IPS-18a (cell line): ENCODE data around the gene MGAT4A.

Experiments used
- H3K27ac ChIP-seq: one replicate; pipeline ENCODE4 v1.5.1; 2013; ENCODE audit warnings: low read length
- H3K27me3 ChIP-seq: one replicate; pipeline ENCODE4 v1.6.1; 2013; ENCODE audit warnings: mild to moderate bottlenecking, low read length; ENCODE audit not compliant: control insufficient read depth, insufficient read depth
- H3K36me3 ChIP-seq: one replicate; pipeline ENCODE4 v1.6.1; 2013; ENCODE audit warnings: low read depth, low read length; ENCODE audit not compliant: control insufficient read depth
- H3K4me1 ChIP-seq: one replicate; pipeline ENCODE4 v1.6.1; 2013; ENCODE audit warnings: low read depth, low read length; ENCODE audit not compliant: control insufficient read depth
- H3K4me3 ChIP-seq: one replicate; pipeline ENCODE4 v1.5.1; 2013; ENCODE audit warnings: low read length
- H3K9ac ChIP-seq: one replicate; pipeline ENCODE4 v1.6.1; 2013; ENCODE audit warnings: mild to moderate bottlenecking, low read length, moderate library complexity
- H3K9me3 ChIP-seq: one replicate; pipeline ENCODE4 v1.6.1; 2013; ENCODE audit warnings: low read depth, low read length; ENCODE audit not compliant: control insufficient read depth

MGAT4A gene

DNA sequence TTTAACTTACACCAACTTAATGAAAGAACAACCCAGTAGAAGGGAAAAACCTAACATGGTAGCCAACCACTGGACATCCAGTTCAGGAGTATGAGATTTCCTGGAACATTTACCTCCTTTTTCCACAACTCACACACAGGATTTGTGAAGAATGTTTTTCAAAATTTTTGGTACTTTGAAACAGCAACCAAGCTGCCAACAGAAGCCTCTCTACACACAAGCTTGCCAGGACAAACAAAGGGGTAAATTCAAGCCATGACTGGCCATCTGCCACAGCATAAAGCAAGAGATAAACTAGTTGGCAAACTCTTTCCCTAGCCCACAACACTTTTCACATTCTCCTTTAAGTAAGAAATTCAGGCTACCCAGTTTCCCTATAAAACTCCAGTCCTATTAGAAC lies 21.4 kb downstream of the MGAT4A start:
- Histone ChIP-seq H3K27ac (no peak overlapping the region), H3K4me3 (no peak overlapping the region), H3K27me3 (no peaks in the 10 kb centered on the region), H3K36me3 (no peaks in the 10 kb centered on the region), H3K4me1 (no peaks in the 10 kb centered on the region), H3K9me3 (no peaks in the 10 kb centered on the region), H3K9ac (no peak overlapping the region)

DNA sequence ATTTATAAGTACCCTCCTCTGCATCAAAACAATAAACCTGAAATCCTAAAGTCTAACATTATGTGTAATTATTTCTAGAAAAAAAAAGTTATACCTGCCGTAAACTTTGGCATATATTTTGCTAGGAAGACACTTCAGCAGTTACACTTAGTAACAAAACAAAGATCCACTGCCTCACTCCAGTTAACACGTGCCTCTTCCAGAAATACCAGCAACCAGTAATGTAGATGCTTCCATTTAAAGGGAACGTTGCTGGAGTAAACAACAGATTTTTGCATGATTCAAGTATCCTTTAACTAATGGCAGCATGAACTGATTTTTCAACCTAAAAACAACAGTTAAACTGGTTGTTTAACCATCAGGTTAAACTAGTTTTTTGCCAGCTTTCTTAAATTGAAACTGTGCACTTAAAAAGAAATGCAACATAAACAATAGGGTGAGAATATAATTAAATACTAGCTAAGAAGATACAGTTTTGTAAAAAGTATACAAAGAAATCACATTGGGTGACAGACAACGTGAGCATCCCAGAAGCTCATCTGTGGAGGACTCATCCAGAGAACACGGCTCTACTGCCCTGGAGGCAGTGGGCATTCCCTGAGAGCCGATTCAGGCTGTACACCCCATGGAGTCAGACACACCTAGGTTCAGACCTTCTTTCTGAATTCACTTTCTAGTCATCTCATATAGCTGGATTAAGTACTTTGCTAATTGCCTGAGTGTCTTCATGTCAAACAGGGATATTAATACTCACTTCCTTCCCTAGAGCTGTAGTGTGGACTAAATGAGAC lies 22.3 kb downstream of the MGAT4A start:
- Histone ChIP-seq H3K27me3 (no peaks in the 10 kb centered on the region), H3K9me3 (no peaks in the 10 kb centered on the region), H3K4me1 (no peaks in the 10 kb centered on the region), H3K27ac (no peak overlapping the region), H3K4me3 (no peak overlapping the region), H3K9ac (no peak overlapping the region), H3K36me3 (no peaks in the 10 kb centered on the region)

DNA sequence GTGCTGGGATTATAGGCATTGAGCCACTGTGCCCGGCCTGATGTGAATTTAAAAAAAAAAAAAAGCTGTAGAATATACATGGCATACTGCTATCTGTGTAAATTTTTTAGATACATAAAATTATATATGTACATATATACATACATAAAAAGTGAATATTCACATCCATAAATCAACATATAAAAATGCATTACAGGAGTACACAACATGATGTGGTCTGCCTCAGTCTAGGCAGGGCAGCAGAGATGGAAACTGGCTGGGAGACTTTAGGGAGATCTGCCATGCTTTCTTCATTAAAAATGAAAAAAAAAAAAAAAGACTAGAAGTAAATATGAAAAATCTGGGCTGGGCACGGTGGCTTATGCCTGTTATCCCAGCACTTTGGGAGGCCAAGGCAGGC lies 24.3 kb downstream of the MGAT4A start:
- H3K4me1 ChIP-seq, result no peaks in the 10 kb centered on the region
- no peaks in the 10 kb centered on the region for H3K9me3 ChIP-seq
- H3K36me3 ChIP-seq, result no peaks in the 10 kb centered on the region
- no peaks in the 10 kb centered on the region for H3K27me3 ChIP-seq
- H3K27ac ChIP-seq, result no peak overlapping the region
- no peak overlapping the region for H3K9ac ChIP-seq
- H3K4me3 ChIP-seq, result no peak overlapping the region

DNA sequence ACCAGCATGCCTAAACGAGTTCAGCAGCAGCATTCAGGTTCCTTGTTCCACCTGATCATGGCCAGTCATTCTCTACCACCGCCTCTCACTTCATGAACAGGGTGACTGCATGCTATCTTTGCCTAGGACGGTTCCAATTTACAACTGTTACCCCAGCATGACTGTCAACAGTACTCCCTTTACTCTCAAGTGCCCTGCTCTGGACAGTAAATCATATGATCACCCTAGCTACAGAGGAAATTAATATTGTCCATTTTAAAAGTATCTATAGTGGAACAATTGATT lies 25.7 kb downstream of the MGAT4A start:
- H3K9me3 ChIP-seq, result no peaks in the 10 kb centered on the region
- no peak overlapping the region for H3K9ac ChIP-seq
- no peaks in the 10 kb centered on the region for H3K4me1 ChIP-seq
- H3K27ac ChIP-seq, result no peak overlapping the region
- no peaks in the 10 kb centered on the region for H3K27me3 ChIP-seq
- no peaks in the 10 kb centered on the region for H3K36me3 ChIP-seq
- no peak overlapping the region for H3K4me3 ChIP-seq

DNA sequence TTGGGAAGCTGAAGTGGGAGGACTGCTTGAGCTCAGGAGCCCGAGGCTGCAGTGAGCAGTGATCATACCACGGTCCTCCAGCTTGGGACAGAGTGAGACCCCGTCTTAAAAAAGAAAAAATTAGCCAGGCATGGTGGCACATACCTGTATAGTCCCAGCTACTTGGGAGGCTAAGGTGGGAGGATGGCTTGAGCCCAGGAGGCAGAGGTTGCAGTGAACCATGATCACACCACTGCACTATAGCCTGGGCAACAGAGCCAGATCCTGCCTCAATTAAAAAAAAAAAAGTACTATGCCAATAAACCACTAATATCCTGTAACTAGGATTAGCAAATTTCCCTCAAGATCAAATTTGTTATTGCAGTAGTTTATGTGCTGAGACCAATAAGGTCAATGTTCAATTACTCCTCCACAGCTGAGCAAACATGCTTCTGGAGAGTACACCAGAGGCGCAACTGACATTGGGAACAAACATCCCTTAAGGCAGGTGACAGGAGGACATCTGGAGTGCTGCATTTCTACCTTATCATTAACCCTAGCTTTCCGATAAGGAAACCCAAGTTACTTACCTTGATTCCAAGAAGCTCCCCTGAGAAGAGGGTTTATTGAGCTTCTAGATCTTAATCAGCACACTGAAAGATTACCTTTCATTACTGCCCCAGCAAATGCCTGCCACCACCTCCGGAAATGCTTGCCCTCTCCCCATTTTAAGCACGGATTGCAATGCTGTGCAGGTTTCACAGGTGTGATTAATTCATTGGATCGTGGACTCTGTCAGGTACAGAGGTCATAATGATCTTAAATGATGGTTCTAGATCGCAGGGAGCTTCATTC lies 26.2 kb downstream of the MGAT4A start:
- no peak overlapping the region for H3K27ac ChIP-seq
- H3K36me3 ChIP-seq, result no peaks in the 10 kb centered on the region
- no peak overlapping the region for H3K9ac ChIP-seq
- H3K4me3 ChIP-seq, result no peak overlapping the region
- no peaks in the 10 kb centered on the region for H3K4me1 ChIP-seq
- no peaks in the 10 kb centered on the region for H3K27me3 ChIP-seq
- no peaks in the 10 kb centered on the region for H3K9me3 ChIP-seq

DNA sequence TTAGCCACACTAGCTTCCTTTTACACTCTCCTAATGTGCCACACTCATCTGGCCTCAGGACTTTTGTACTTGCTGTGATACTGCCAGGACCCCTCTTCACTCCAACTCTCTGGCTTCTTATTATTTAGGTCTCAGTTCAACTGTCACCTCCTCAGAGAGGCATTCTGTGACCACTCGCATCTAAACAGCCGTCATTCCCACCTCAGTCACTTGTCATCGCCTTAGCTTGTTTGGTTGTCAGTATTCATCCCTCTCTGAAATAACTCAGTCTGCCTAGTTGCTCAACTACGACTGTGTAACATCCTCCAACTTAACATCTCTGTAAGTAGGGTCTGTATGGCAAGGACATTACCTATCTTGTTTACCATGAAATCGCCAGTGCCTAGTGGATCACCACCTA lies 27.2 kb downstream of the MGAT4A start:
- no peaks in the 10 kb centered on the region for H3K36me3 ChIP-seq
- H3K27me3 ChIP-seq, result no peaks in the 10 kb centered on the region
- no peak overlapping the region for H3K27ac ChIP-seq
- H3K4me3 ChIP-seq, result no peak overlapping the region
- no peaks in the 10 kb centered on the region for H3K4me1 ChIP-seq
- H3K9me3 ChIP-seq, result no peaks in the 10 kb centered on the region
- H3K9ac ChIP-seq, result no peak overlapping the region

DNA sequence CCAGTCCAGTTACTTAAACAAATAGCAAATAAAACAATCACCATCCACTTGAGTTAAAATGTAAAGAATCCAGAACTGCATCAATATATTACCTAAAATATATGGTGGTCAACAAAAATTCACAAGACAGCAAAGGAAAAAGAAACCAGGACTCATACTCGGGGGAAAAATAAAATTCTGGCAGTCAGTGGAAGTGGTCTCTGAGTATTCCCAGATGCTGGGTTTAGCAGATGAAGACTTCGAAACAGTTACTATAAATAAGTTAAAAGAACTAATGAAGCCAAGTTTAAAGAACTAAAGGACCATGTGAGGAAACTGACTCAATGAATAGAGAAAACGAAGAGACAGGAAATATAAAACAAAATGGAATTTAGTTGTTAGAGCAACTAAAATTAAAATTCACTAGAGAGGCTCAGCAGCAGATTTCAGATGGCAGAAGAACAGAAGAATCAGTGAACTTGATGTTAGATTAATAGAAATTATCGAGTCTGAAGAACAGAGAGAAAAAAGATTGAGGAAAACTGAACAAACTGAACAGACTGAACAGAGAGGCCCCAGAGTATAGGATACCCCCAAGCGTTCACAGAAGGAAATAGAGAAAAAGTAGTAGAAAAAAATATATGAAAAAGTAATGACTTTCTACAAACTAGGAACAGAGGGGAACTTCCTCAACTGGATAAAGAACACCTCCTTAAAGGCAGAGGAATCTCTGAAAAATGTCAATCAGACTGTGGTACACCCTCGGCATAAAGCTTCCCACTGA lies 27.9 kb downstream of the MGAT4A start:
- Histone ChIP-seq H3K4me1 (no peaks in the 10 kb centered on the region), H3K4me3 (no peak overlapping the region), H3K27me3 (no peaks in the 10 kb centered on the region), H3K9me3 (no peaks in the 10 kb centered on the region), H3K27ac (no peak overlapping the region), H3K36me3 (no peaks in the 10 kb centered on the region), H3K9ac (no peak overlapping the region)

DNA sequence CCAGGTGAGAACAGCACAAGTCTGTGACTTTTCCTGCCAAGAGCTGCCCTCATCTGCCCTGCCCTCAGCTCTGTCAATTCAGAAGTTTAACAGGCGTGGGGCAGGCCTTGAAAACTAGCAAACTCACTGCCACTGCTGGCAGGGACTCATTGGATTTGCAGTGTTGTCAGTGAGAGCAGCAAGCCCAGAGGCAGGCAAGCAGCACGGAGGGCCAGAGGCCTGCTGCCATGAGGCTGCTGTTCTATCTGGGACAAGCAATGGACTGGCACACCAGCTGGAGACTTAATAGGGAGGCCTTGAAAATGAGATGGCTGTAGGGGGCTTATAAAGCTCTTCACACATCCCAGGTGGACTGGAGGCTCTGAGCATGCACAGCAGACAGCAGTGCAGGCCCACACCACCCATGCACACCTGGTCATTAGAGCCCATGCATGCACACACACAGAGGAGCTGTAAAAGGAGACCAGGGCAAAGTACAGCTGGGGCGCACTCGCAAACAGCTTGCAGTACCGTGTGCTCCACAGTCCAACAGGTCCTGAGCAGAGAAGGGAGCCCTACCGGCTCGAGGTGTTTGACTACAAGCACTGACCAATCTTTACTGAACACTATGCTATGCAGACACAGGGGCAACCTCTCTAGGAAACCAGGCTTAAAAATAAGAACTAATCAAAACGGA lies 28.7 kb downstream of the MGAT4A start:
- no peaks in the 10 kb centered on the region for H3K9me3 ChIP-seq
- H3K36me3 ChIP-seq, result no peaks in the 10 kb centered on the region
- H3K27me3 ChIP-seq, result no peaks in the 10 kb centered on the region
- no peaks in the 10 kb centered on the region for H3K4me1 ChIP-seq
- H3K9ac ChIP-seq, result no peak overlapping the region
- no peak overlapping the region for H3K27ac ChIP-seq
- no peak overlapping the region for H3K4me3 ChIP-seq

DNA sequence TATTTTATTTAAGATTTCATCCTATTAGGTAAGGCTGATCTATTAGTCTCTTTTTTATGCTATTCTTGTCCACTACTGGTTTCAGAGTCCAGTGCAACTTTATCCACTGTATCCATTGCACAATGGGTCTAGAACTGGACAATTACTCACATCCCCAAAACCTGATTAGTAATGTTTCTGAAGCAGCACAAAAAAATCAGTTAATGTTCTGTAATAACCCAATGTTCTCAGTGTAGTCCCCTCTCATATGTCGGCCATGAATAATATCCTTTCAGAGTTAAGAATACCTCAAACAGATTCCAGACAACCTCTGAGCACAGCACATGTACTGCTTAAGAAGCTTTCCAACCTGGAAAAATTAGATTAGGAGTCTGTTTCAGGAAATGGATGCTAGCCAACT lies 29.7 kb downstream of the MGAT4A start:
- H3K9ac ChIP-seq, result no peak overlapping the region

DNA sequence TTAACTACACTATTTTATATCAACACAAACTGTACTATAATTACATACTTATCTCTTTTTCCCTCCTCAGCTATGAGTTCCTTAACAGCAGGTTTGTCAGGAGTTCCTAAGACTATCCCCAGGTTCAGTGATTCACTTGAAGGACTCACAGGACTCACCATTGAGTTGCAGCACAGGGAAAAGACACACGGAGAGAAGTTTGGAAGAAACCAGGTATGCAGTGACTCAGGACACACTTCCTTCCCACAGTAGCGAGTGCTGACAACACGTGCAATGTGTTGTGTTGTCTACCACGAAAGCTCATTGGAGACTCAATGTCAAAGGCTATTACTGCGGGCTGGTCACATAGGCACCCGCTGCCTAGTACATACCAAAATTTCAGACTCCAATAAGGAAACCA lies 32.0 kb downstream of the MGAT4A start:
- H3K4me1 ChIP-seq, result no peaks in the 10 kb centered on the region
- H3K27ac ChIP-seq, result no peak overlapping the region
- no peak overlapping the region for H3K4me3 ChIP-seq
- H3K36me3 ChIP-seq, result no peaks in the 10 kb centered on the region
- H3K9ac ChIP-seq, result no peak overlapping the region
- H3K9me3 ChIP-seq, result no peaks in the 10 kb centered on the region
- H3K27me3 ChIP-seq, result no peaks in the 10 kb centered on the region

More for the DNA sequence above, 29.7 kb downstream of the MGAT4A start:
- Histone ChIP-seq H3K4me3 (no peak overlapping the region), H3K36me3 (no peaks in the 10 kb centered on the region), H3K9me3 (no peaks in the 10 kb centered on the region), H3K27me3 (no peaks in the 10 kb centered on the region), H3K4me1 (no peaks in the 10 kb centered on the region), H3K27ac (no peak overlapping the region)

DNA sequence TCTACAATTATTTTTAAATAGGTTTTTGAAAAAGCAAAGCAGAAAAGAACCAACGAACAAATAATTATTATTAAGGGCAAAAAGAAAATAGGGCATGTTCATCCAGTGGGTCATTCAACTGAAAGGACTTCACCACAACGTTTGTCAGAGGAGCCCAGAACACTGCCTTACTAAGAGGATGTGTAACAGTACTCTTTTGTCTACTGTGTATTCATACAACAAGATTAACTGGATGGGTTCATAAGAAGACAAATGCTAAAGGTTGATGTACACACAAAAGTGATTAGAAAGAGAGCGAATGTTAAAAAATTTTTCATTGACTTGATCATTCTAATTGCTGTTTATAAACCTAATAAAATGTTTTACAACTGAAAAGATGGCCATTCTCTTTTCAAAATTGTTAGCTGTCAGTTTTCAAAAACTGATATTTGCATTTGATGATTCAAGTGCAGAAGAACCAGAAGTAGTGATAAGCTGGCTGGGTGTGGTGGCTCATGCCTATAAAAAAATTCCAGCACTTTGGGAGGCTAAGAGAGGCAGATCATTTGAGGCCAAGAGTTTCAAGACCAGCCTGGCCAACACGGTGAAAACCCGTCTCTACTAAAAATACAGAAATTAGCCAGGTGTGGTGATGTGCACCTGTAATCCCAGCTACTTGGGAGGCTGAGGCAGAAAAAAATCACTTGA lies 33.1 kb downstream of the MGAT4A start:
- no peaks in the 10 kb centered on the region for H3K9me3 ChIP-seq
- no peak overlapping the region for H3K9ac ChIP-seq
- H3K27ac ChIP-seq, result no peak overlapping the region
- no peaks in the 10 kb centered on the region for H3K36me3 ChIP-seq
- H3K4me1 ChIP-seq, result no peaks in the 10 kb centered on the region
- no peaks in the 10 kb centered on the region for H3K27me3 ChIP-seq
- H3K4me3 ChIP-seq, result no peak overlapping the region
